Stimulated activated CD8-positive, alpha-beta memory T cell treated with anti-CD3 and anti-CD28 coated beads, Interleukin-4, amount 100 ng/mL, for 24 hours (primary cell): ENCODE results near the gene CTSD.

ENCODE experiments used
- DNase-seq: peaks from one replicate; pipeline ENCODE4 v3.0.0-alpha.2; 2020; ENCODE audit warnings: low read depth

CTSD gene

DNA sequence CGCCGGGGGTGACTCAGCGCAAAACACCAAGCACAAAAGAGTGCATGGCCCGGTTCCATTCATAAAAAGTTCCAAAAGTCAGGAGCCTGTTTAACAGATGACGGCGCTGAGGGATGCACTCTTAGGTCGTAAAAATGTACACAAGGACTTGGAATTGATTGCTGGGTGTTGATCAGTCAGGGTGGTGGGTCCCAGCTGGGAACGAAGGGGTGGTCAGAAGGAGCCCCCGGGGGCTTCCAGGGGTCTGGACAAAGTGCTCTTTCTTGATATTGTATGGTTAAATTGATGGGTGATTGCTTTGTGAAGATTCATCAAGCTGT is 34.1 kb downstream of the CTSD start:
- DNase-seq: no peak

GRCh38 chr11:1728931-1729691 is 34.6 kb downstream of the CTSD start:
- no peak for DNase-seq

DNA sequence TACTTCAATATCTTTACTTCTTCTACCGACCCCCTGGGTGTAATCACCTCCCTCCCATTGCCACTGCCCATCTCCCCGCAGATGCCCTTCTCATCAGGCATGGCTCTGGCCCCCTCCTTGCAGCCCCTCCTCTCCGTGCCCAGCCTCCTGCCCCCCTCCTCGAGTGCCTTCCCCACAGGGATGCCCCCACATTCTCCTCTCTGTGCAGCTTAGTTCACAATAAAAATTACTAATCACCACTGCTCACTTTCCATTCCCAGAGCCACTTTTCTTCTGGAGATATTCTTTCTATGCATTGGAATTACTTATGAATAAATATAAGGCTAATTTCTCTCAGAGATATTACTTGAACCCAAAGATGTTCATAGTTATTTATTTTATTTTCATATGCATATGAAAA is 35.4 kb downstream of the CTSD start:
- no peak for DNase-seq

DNA sequence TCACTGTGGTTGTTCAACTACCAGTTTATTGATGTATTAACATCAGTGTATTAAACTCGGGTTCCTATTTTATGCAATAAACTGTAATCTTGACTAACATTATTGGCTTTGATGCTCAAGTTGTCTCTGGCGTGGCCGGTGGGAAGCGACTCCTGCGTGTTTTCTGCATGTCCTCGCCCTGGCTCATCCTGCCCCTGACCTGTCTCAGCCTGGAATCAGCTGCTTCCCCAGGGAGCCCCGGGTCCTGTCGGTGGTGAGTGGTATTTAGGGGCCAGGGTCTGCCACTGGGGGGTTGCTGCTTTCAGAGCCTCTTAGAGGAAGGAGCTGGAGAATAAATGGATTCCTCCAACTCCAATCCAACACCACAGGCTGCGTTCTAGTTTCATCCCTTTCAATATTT is 35.9 kb downstream of the CTSD start:
- DNase-seq: no peak

DNA sequence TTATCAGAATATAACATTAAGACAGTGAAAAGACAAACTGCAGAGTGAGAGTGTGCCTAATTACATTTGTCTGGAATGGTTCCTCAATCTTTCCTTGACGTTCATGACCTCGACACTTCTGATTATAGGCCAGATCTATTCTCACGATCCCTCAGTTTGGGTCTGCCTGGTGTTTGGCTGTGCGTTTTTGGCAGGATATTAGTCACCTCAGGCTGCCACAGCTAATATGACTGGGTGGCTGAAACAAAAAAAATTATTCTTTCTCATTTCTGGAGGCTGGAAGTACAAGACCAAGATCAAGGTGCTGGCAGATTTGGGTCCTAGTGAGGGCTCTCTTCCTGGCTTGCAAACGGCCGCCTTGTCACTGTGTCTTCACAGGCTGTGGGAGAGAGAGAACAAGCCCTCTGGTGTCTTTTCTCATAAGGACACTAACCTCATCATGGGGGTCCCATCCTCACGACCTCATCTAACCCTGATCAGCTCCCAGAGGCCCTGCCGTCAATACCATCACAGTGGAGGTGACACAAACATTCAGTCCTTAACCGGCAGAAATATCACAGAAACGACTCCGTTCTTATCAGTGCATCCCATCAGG is 36.5 kb downstream of the CTSD start:
- DNase-seq: no peak

GRCh38 chr11:1719781-1720180 is 43.9 kb downstream of the CTSD start:
- no peak for DNase-seq

DNA sequence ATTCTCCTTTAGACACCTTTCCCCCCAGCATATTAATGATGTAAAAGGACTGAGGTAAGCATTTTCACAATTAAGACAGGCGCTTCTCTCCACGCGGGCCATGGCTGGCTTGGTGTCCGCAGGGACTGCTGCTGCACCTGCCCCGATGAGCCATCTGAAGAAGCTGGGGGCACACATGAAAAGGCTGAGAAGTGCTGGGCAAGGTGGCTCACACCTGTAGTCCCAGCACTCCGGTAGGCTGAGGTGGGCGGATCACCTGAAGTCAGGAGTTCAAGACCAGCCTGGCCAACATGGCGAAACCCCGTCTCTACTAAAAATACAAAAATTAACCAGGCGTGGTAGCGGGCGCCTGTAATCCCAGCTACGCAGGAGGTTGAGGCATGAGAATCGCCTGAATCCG is 45.4 kb downstream of the CTSD start:
- DNase-seq: no peak

DNA sequence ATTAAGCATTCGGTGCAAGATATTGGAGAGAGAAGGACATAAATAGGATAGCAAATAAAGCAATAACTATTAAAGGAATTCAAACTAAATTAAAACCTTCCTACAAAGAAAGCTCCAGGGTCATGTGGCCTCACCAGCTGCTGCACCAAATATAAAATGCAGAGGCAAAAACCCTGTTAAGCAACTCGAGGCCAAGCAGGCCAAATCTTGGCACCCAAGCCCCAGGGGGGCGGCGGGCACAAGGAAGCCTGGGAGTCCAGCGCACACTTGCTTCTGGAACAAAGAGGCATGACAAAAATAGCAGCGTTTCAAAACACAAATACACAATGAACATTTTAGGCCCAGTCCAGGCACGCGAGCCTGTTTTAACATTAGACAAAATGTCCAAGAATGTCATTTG is 46.0 kb downstream of the CTSD start:
- DNase-seq: no peak

DNA sequence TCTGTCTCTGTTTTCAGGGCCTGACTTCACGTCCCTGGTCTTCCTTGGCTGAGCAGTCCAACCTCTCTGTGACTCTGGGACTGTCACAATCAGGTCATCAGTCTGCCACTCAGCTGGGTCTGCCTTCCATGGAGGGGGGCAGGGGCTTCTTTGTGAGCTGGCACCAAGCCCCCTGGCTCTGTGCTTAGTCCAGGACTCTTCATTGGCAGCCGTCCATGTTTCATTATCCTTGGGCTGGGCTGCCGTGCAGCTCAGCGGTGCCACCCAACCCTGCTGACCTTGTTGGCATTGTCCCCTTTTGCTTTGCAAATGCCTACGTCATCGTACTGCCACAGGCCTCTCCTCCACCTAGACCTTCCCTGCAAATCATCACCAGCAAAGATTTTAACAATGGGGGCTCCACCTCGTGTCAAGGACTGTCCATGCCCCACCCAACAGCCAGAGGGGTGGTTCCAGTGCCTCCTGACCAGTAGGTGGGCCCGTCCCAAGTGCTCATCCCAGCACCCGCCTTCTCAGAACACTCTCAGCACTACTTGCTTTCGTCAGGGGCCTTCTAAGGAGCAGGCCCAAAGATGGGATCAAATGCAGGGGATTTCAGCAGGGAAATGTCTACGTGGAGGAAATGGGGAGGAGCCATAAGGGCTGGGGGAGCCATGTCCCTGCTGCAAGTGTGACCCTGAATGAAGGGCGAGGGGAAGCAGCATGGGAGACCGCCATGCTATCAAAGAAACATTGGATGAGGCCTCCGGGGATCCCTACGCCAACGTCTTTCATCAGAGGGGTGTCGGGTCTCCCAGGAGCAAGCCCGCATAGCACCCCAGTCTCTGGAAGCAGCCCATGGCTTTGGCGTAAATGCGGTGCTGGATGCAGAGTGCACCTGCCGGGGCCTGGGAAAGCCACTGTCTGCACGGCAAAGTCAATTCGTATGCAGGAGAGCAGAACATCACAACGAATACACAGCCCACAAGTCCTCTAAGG is 48.5 kb downstream of the CTSD start:
- DNase-seq: no peak

GRCh38 chr11:1708716-1709115 is 55.0 kb downstream of the CTSD start:
- no peak for DNase-seq

- DNase-seq: no peak
These were observed 56.0 kb downstream of the CTSD start for GRCh38 chr11:1707751-1708150.

DNA sequence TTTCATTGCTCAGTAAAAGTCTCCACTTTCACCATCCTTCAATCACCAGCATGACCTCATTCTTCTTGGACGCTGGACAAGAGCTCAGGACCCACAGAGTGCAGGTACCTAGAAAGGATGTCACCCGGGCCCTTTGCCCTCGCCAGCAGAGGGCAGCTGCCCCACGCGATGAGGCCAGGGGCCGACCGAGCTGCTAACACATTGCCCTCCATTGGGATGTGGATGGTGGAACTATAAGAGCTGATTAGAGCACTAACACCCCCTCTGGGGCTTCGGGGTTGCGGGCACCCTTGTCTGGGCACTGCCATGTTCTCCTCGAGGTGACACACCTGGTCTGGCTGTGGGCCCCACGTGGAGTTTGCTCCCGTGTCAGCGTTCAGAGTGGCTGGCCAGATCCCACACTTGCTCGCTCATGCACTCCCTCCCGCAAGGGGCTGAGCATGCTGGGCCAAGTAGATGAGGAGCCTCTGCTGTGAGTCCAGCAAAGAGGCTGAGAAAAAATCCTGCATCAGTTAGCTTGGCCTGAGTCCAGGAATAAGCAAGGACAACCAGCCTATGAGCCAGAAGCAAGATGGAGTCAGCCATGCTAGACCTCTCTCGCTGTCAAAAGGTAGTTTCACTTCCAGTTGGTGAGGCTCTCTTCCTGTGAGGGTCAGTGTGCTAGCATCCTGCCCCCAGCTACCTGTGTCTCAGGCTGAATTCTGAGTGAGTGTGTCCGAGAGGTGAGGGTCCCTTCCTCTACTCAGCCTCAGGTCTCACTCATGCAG is 56.9 kb downstream of the CTSD start:
- DNase-seq: no peak

- no peak for DNase-seq
These were observed 58.3 kb downstream of the CTSD start for GRCh38 chr11:1705126-1706052.

GRCh38 chr11:1703146-1703545 is 60.6 kb downstream of the CTSD start:
- no peak for DNase-seq
